Karpas-422 (cell line): Measurements from ENCODE around the gene FRMD4B. TPM values are rescaled to one million over a fixed set of nuclear protein-coding genes. Genes with fewer than 3 reads are reported as not detected.

Experiments
- DNase-seq: peaks from one replicate; pipeline ENCODE4 v3.0.0-alpha.2; 2015
- H2AFZ ChIP-seq: fragments of 200-600 bp; sonication (generic); 2 replicates; pipeline ENCODE4 v1.6.1; 2014; ENCODE audit warnings: antibody characterized with exemption, low read length, mixed read lengths
- H3K27ac ChIP-seq: fragments of 200-600 bp; sonication (generic); 2 replicates; pipeline ENCODE4 v1.5.1; 2014; ENCODE audit warnings: mild to moderate bottlenecking, low read length, moderate library complexity
- H3K27me3 ChIP-seq: fragments of 200-600 bp; sonication (generic); 2 replicates; pipeline ENCODE4 v1.6.1; 2014; ENCODE audit warnings: low read length, mixed read lengths
- H3K36me3 ChIP-seq: fragments of 200-600 bp; sonication (generic); 2 replicates; pipeline ENCODE4 v1.6.1; 2014; ENCODE audit warnings: low read length, mixed read lengths; ENCODE audit not compliant: insufficient read depth
- H3K4me1 ChIP-seq: fragments of 200-600 bp; sonication (generic); 2 replicates; pipeline ENCODE4 v1.6.1; 2014; ENCODE audit warnings: mild to moderate bottlenecking, low read length, mixed read lengths
- H3K4me2 ChIP-seq: fragments of 200-600 bp; sonication (generic); 2 replicates; pipeline ENCODE4 v1.6.1; 2014; ENCODE audit warnings: low read length, low read depth, mild to moderate bottlenecking; ENCODE audit not compliant: poor library complexity, severe bottlenecking
- H3K4me3 ChIP-seq: fragments of 200-600 bp; sonication (generic); 2 replicates; pipeline ENCODE4 v1.5.1; 2014; ENCODE audit warnings: mild to moderate bottlenecking, antibody characterized with exemption, low read length, mixed read lengths
- H3K79me2 ChIP-seq: fragments of 200-600 bp; sonication (generic); 2 replicates; pipeline ENCODE4 v1.6.1; 2014; ENCODE audit warnings: mild to moderate bottlenecking, low read length, mixed read lengths
- H3K9ac ChIP-seq: fragments of 200-600 bp; sonication (generic); 2 replicates; pipeline ENCODE4 v1.6.0; 2014; ENCODE audit warnings: low read length
- H3K9me2 ChIP-seq: fragments of 200-600 bp; sonication (generic), shearing (Covaris generic); replicated peaks from 2 replicates; pipeline ENCODE4 v1.6.0; 2014; ENCODE audit warnings: mild to moderate bottlenecking, low read length, moderate library complexity; ENCODE audit not compliant: insufficient read depth
- H3K9me3 ChIP-seq: fragments of 300-700, 200-600 bp; sonication (generic); 2 replicates; pipeline ENCODE4 v1.6.1; 2014; ENCODE audit warnings: low read length, mixed read lengths
- H4K20me1 ChIP-seq: fragments of 200-600 bp; sonication (generic); 2 replicates; pipeline ENCODE4 v1.6.1; 2014; ENCODE audit warnings: mild to moderate bottlenecking, antibody characterized with exemption, low read length, low read depth; ENCODE audit not compliant: insufficient read depth
- total RNA-seq: library from RNA; depleted of rRNA; stranded (reverse); fragments of >200 nt; shearing (Covaris generic); gene quantifications from 2 replicates; pipeline ENCODE4 v1.2.3, GENCODE V29; 2014; ENCODE audit warnings: low replicate concordance

Gene FRMD4B
- total RNA-seq, 1 experiment from 2014 or later = not detected

DNA sequence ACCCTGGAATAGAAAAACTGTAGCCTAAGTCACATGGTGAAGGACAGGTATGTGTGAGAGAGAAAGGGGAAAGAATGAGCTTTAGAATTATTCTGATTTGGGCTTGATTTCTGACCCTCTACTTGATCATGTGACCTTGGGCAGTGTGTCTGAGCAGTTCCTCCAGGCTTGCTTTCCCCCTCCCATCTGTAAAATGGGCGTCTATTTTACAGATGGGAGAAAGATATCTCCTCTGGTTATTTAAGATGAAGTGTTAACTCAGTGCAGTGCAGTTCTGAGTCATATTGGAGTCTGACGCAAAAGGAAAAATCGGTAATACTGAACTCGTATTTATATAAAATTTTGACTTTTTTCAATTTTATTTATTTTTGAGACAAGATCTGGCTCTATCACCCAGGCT, 225.4 kb downstream of the FRMD4B start:
- no peak overlapping the region for H3K9ac ChIP-seq
- H4K20me1 ChIP-seq = no peaks in the 10 kb centered on the region
- H3K36me3 ChIP-seq = no peaks in the 10 kb centered on the region
- H3K4me2 ChIP-seq = no peak overlapping the region
- no peaks in the 10 kb centered on the region for H3K4me1 ChIP-seq
- H3K27me3 ChIP-seq = no peaks in the 10 kb centered on the region
- H3K4me3 ChIP-seq = no peak overlapping the region
- H3K9me3 ChIP-seq = no peaks in the 10 kb centered on the region
- DNase-seq = no peak
- H2AFZ ChIP-seq = no peak overlapping the region
- no peaks in the 10 kb centered on the region for H3K9me2 ChIP-seq
- H3K79me2 ChIP-seq = no peaks in the 10 kb centered on the region
- no peak overlapping the region for H3K27ac ChIP-seq

- Histone ChIP-seq H3K4me2 (no peak overlapping the region), H3K4me1 (no peaks in the 10 kb centered on the region), H3K27me3 (no peaks in the 10 kb centered on the region), H3K27ac (no peak overlapping the region), H3K9me2 (no peaks in the 10 kb centered on the region), H3K9me3 (no peaks in the 10 kb centered on the region), H4K20me1 (no peaks in the 10 kb centered on the region), H2AFZ (no peak overlapping the region), H3K79me2 (no peaks in the 10 kb centered on the region), H3K36me3 (no peaks in the 10 kb centered on the region), H3K9ac (no peak overlapping the region), H3K4me3 (no peak overlapping the region)
- DNase-seq = no peak
Observed at GRCh38 chr3:69160107-69160506, 225.8 kb downstream of the FRMD4B start.

GRCh38 chr3:69149586-69149985, 236.3 kb downstream of the FRMD4B start:
- no peaks in the 10 kb centered on the region for H3K79me2 ChIP-seq
- no peak overlapping the region for H3K27ac ChIP-seq
- H3K4me3 ChIP-seq = no peak overlapping the region
- H3K9me3 ChIP-seq = no peaks in the 10 kb centered on the region
- no peaks in the 10 kb centered on the region for H3K36me3 ChIP-seq
- H3K4me2 ChIP-seq = no peak overlapping the region
- no peak for DNase-seq
- H3K4me1 ChIP-seq = peaks cover 15% of the 10 kb centered on the region
- no peak overlapping the region for H3K9ac ChIP-seq
- H2AFZ ChIP-seq = no peak overlapping the region
- H4K20me1 ChIP-seq = no peaks in the 10 kb centered on the region
- no peaks in the 10 kb centered on the region for H3K9me2 ChIP-seq
- H3K27me3 ChIP-seq = no peaks in the 10 kb centered on the region

GRCh38 chr3:69145688-69146087, 240.2 kb downstream of the FRMD4B start:
- no peaks in the 10 kb centered on the region for H3K27me3 ChIP-seq
- H3K9me2 ChIP-seq = no peaks in the 10 kb centered on the region
- no peaks in the 10 kb centered on the region for H3K36me3 ChIP-seq
- H3K4me3 ChIP-seq = no peak overlapping the region
- H3K9me3 ChIP-seq = no peaks in the 10 kb centered on the region
- no peak overlapping the region for H3K27ac ChIP-seq
- H3K79me2 ChIP-seq = no peaks in the 10 kb centered on the region
- no peak overlapping the region for H3K4me2 ChIP-seq
- no peaks in the 10 kb centered on the region for H4K20me1 ChIP-seq
- H2AFZ ChIP-seq = no peak overlapping the region
- no peak overlapping the region for H3K9ac ChIP-seq
- H3K4me1 ChIP-seq = no peaks in the 10 kb centered on the region
- no peak for DNase-seq

- H2AFZ ChIP-seq = no peak overlapping the region
- no peaks in the 10 kb centered on the region for H4K20me1 ChIP-seq
- no peaks in the 10 kb centered on the region for H3K27me3 ChIP-seq
- no peaks in the 10 kb centered on the region for H3K4me1 ChIP-seq
- H3K9ac ChIP-seq = no peak overlapping the region
- H3K79me2 ChIP-seq = no peaks in the 10 kb centered on the region
- no peak overlapping the region for H3K4me2 ChIP-seq
- H3K4me3 ChIP-seq = no peak overlapping the region
- no peak for DNase-seq
- H3K36me3 ChIP-seq = no peaks in the 10 kb centered on the region
- H3K27ac ChIP-seq = no peak overlapping the region
- H3K9me2 ChIP-seq = no peaks in the 10 kb centered on the region
- H3K9me3 ChIP-seq = no peaks in the 10 kb centered on the region
Observed at GRCh38 chr3:69144631-69145245, 241.2 kb downstream of the FRMD4B start.

DNA sequence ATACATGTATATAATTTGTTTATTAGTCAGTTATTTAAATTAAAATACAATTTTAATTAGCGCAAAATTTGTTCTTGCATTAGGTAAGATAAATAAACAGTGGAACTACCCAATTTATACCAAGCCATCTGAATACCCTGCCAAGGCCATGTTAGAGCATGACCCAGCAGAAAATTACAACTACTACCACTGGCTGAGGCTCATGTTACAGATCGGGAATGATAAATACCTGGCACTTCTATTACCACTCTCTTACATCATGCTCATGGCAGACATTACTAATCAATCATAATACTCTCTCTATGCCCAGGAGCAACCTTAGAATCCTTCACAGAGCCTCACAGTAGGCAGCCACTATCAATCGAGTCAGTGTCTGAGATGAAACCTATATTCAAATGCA, 242.3 kb downstream of the FRMD4B start:
- H3K4me1 ChIP-seq = no peaks in the 10 kb centered on the region
- no peak overlapping the region for H3K4me3 ChIP-seq
- no peaks in the 10 kb centered on the region for H3K9me2 ChIP-seq
- H4K20me1 ChIP-seq = no peaks in the 10 kb centered on the region
- no peak overlapping the region for H3K9ac ChIP-seq
- DNase-seq = no peak
- no peak overlapping the region for H3K4me2 ChIP-seq
- H3K27me3 ChIP-seq = no peaks in the 10 kb centered on the region
- H3K36me3 ChIP-seq = no peaks in the 10 kb centered on the region
- no peaks in the 10 kb centered on the region for H3K79me2 ChIP-seq
- no peak overlapping the region for H2AFZ ChIP-seq
- no peaks in the 10 kb centered on the region for H3K9me3 ChIP-seq
- H3K27ac ChIP-seq = no peak overlapping the region

- no peaks in the 10 kb centered on the region for H3K27me3 ChIP-seq
Observed at GRCh38 chr3:69142797-69143454, 243.0 kb downstream of the FRMD4B start.

GRCh38 chr3:69142090-69142489, 243.8 kb downstream of the FRMD4B start:
- Histone ChIP-seq H3K27ac (no peak overlapping the region), H3K4me3 (no peak overlapping the region), H3K9me2 (no peaks in the 10 kb centered on the region), H2AFZ (no peak overlapping the region), H3K27me3 (no peaks in the 10 kb centered on the region), H3K4me2 (no peak overlapping the region), H3K79me2 (no peaks in the 10 kb centered on the region), H4K20me1 (no peaks in the 10 kb centered on the region), H3K36me3 (no peaks in the 10 kb centered on the region), H3K9ac (no peak overlapping the region), H3K9me3 (no peaks in the 10 kb centered on the region), H3K4me1 (no peaks in the 10 kb centered on the region)
- no peak for DNase-seq

More at GRCh38 chr3:69142797-69143454, 243.0 kb downstream of the FRMD4B start:
- Histone ChIP-seq H3K4me3 (no peak overlapping the region), H3K79me2 (no peaks in the 10 kb centered on the region), H2AFZ (no peak overlapping the region), H3K27ac (no peak overlapping the region), H3K4me2 (no peak overlapping the region), H3K9ac (no peak overlapping the region), H4K20me1 (no peaks in the 10 kb centered on the region), H3K36me3 (no peaks in the 10 kb centered on the region), H3K4me1 (no peaks in the 10 kb centered on the region), H3K9me3 (no peaks in the 10 kb centered on the region), H3K9me2 (no peaks in the 10 kb centered on the region)
- DNase-seq = no peak
